Measurements from ENCODE around the gene HRAS.

The HRAS gene

GRCh38 chr11:550021-550745 lies 14.8 kb upstream of the HRAS start:
- no peak for TF ChIP-seq CTCF (IDR thresholded peaks at IDR 0.05; ENCODE audit: low read depth, low read length)
- no peak overlapping the region for H3K4me3 ChIP-seq (ENCODE audit: low read depth, low read length)

- TF ChIP-seq CTCF (IDR thresholded peaks at IDR 0.05; ENCODE audit: low read depth, low read length) = no peak
- H3K4me3 ChIP-seq (ENCODE audit: low read depth, low read length) = no peak overlapping the region
Observed at GRCh38 chr11:548700-549603, 13.6 kb upstream of the HRAS start.

GRCh38 chr11:545171-545570 lies 9.8 kb upstream of the HRAS start:
- TF ChIP-seq CTCF (IDR thresholded peaks at IDR 0.05; ENCODE audit: low read depth, low read length) = no peak
- no peak overlapping the region for H3K4me3 ChIP-seq (ENCODE audit: low read depth, low read length)

DNA sequence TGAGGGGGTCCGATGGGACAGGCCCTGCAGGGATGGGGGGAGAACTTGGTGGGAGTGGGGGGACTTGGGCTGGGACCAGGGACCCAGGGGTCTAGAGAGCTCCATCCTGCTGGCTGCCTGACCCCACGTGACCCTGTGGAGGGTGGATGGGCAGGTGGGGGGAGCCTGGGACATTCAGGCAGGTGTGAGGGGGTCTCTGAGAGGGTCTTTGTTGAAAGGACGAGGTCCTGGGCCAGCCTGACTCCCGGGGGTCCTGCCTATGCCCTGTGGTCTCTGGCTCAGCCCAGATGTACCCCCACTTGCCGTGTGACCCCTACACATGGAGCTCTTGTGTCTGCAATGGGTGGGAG lies 9.4 kb upstream of the HRAS start:
- no peak overlapping the region for H3K4me3 ChIP-seq (ENCODE audit: low read depth, low read length)
- TF ChIP-seq CTCF (IDR thresholded peaks at IDR 0.05; ENCODE audit: low read depth, low read length) = no peak

GRCh38 chr11:541433-541885 lies 6.1 kb upstream of the HRAS start:
- TF ChIP-seq CTCF (IDR thresholded peaks at IDR 0.05; ENCODE audit: low read depth, low read length) = no peak
- H3K4me3 ChIP-seq (ENCODE audit: low read depth, low read length) = no peak overlapping the region

DNA sequence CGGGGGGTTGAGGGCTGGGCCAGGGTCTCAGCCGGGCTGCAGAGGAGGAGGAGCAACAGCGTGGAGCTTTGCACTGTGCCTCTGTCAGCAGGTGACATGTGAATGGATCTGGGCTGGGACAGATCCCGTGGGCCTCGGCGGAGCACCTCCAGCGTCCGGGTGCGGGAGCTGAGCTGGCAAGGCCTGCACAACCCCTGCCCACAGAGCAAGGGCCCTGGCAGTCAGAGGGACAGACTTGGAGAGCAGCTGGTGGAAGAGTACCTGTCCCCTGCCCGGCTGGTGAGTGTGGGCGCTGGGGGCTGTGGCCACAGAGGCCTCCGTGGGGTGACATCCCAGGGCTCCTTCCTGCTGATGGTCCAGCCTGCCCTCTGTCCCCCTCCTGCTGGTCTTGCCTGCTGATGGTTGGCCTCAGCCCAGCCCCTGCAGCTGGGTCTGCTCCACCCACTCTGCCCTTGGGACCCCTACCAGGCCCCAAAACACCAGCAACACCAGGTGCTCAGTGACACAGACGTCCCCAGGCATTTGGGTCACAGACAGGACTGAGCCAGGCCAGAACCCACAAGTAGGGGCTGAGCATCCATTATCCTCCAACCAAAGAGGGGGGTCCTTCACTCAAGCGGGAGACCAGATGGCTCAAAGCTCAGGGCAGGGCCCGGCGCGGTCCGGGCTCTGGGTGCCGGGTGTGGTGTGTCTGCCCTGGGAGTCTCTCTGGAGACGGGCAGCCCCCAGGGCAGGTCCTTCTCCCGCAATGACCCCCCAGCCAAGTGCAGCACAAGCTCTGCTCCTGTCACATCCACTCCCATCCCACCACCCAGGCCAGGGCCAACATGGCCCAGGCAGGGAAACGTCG lies 5.4 kb upstream of the HRAS start:
- no peak overlapping the region for H3K4me3 ChIP-seq (ENCODE audit: low read depth, low read length)
- no peak for TF ChIP-seq CTCF (IDR thresholded peaks at IDR 0.05; ENCODE audit: low read depth, low read length)

All from WI38 (cell line).